T47D (cell line): Measurements from ENCODE around the gene CITED2.

Experiments
- DNase-seq, 2 experiments: peaks; one replicate each; pipeline versions ENCODE4 v3.0.0 to v3.0.0-alpha.2; 2011 to 2012; ENCODE audit warnings: low read depth in 1 of 2, low spot score in 1 of 2
- JUND ChIP-seq: IDR thresholded peaks from 2 replicates; pipeline ENCODE4 v1.6.1; 2012; ENCODE audit warnings: low read depth
- in situ Hi-C: cut with HindIII; loops from 2 replicates; pipeline ENCODE4 v1.10.0; 2016; ENCODE audit warnings: low sequenced_read_pairs, low pct_unique_long_range_greater_than_20kb

CITED2 gene

DNA sequence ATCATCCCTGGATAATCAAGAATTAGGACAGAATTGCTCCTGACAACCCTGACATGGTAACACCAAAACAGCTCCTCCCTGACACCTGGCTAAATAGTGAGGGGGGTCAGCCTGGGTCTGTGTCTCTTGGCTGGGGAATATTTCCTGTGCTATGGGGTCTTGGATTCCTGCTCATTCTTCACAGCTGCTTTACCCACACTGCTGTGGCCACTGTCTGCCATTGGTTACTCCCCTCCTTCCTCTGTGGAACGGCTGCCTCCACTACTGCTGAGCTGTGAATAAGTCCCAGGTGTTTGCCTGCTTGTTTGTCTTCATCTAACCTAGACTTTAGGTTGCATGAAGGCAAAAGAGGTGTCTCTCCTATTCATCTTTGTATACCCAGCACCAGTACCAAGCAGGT, 48.8 kb downstream of the CITED2 start:
- no peak for DNase-seq
- in situ Hi-C loops: no loop called here

DNA sequence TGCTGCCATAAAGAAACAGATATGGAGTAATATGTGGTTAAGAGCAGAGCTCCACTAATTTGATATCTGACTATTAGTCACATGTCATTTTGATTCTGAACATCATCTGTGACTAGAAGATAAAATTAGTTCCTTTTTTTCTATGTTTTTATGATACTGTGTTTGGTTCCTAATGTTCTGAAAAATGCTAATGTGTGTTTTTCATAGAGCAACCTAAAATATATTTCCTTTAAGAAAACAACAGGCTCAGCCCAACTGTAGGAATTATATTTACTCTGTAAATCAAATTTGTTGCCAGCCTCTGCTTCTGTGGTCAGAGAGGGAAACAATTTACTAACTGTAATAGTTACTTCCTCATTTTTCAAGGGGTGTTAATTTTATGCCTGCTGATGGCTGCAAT, 49.3 kb downstream of the CITED2 start:
- no peak for DNase-seq
- in situ Hi-C loops: no loop called here
- TF ChIP-seq JUND: no peak

More for the DNA sequence above, 48.8 kb downstream of the CITED2 start:
- TF ChIP-seq JUND: no peak

DNA sequence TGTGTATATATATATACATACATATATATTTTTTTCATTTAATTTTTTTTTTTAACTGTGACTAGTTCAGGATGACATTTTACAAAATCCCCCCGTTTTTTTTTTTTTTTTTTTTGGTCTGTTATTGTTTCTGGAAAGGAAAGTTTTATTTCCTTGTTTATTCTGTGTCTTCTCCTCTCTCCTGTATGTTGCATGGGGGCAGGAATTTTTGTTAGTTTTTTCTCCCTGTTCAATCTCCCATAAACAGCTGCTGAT, 50.2 kb downstream of the CITED2 start:
- TF ChIP-seq JUND: no peak
- in situ Hi-C loops: no loop called here
- DNase-seq: no peak

DNA sequence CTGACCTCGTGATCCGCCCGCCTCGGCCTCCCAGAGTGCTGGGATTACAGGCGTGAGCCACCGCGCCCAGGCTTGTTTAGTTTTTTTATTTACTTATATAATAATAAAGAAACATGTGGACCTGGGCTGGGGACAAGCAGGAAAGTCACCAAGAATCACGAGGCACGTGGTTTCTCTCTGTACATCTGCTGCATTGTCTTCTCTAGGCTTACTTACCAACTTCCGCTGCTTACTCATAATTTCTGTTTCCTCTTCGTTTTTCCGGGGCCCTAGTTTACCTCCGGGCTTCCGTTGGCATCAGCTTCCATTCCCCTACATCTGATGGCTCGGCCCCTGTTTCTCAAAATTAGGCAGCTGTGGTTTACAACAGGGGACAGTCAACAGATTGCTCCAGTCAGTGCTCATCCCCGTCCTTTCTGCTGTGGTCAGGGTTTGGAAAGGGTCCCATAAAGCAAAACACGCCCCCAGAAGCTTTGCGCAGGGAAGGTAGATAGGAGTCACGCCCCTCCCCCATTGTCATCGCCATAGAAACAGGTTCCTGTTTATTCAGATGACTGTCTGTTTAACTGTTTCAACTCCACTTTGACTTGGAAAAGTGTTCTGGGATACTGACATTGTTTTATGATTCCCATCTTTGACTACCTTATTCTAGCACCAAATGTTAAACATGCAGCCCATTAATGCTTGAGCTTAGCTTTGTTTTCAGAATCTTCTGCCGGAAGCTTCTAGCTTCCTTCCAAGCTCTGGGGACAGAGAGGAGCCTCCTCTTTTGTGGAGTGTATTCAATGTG, 50.7 kb downstream of the CITED2 start:
- TF ChIP-seq JUND: no peak
- in situ Hi-C loops: no loop called here
- DNase-seq: peak in 1 of 2 experiments; percentile 85
